Hepatocyte (in vitro differentiated cells): ENCODE results near the gene MAP3K4.

ENCODE experiments used
- EZH2 ChIP-seq: fragments of 200-600 bp; sonication (generic); IDR thresholded peaks from 2 replicates; pipeline ENCODE4 v1.6.1; 2016; ENCODE audit warnings: antibody characterized with exemption, mild to moderate bottlenecking, borderline replicate concordance
- EZH2phosphoT487 ChIP-seq: fragments of 200-600 bp; sonication (generic); IDR thresholded peaks from one replicate; pipeline ENCODE4 v1.6.1; 2018; ENCODE audit warnings: antibody characterized with exemption, mild to moderate bottlenecking, low read depth, moderate library complexity; ENCODE audit not compliant: unreplicated experiment, severe bottlenecking
- TF ChIP-seq, protein P1 (sequence below): fragments of 200-600 bp; sonication (generic); IDR thresholded peaks from 2 replicates; pipeline ENCODE4 v1.5.1; 2016; ENCODE audit warnings: antibody characterized with exemption, mild to moderate bottlenecking; ENCODE audit not compliant: poor library complexity

DNA sequence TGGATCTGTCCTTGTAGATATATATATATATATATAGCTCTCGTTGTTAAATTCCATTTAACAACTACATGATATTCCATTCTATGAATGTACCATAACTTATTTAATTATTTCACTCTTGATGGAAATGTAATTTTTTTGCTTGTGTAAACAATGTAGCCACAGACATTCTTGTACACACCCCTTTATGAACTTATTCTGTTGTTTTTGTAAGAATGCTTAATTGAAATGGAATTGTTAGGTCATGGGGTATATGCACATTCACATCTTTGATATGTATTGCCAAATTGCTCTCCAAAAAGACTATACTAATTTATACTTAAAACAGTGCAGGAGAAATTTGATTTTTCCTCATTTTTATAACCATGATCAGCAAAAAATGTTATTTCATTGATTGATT lies 67.2 kb downstream of the MAP3K4 start:
- TF ChIP-seq, protein P1, sequence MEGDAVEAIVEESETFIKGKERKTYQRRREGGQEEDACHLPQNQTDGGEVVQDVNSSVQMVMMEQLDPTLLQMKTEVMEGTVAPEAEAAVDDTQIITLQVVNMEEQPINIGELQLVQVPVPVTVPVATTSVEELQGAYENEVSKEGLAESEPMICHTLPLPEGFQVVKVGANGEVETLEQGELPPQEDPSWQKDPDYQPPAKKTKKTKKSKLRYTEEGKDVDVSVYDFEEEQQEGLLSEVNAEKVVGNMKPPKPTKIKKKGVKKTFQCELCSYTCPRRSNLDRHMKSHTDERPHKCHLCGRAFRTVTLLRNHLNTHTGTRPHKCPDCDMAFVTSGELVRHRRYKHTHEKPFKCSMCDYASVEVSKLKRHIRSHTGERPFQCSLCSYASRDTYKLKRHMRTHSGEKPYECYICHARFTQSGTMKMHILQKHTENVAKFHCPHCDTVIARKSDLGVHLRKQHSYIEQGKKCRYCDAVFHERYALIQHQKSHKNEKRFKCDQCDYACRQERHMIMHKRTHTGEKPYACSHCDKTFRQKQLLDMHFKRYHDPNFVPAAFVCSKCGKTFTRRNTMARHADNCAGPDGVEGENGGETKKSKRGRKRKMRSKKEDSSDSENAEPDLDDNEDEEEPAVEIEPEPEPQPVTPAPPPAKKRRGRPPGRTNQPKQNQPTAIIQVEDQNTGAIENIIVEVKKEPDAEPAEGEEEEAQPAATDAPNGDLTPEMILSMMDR = no peak
- TF ChIP-seq EZH2phosphoT487 (no peak), EZH2 (no peak)
